HL-60 (cell line): ENCODE measurements around the gene DMRT2.

Experiments
- DNase-seq, 2 experiments: peaks; one replicate each; pipeline ENCODE4 v3.0.0-alpha.2; 2010 to 2020; ENCODE audit warnings: low read depth in 1 of 2, low spot score in 1 of 2
- H3K27ac ChIP-seq: fragments of 250-450 bp; sonication (Bioruptor Pico); replicated peaks from 2 replicates; pipeline ENCODE4 v1.5.1; 2020; ENCODE audit warnings: mild to moderate bottlenecking, moderate library complexity
- H3K27me3 ChIP-seq: fragments of 250-450 bp; sonication (Bioruptor Pico); 2 replicates; pipeline ENCODE4 v1.5.1; 2021; ENCODE audit warnings: mild to moderate bottlenecking, moderate library complexity; ENCODE audit not compliant: insufficient read depth, poor library complexity, severe bottlenecking
- H3K4me3 ChIP-seq: replicated peaks from 2 replicates; pipeline ENCODE4 v1.5.1; 2011; ENCODE audit warnings: mild to moderate bottlenecking, control low read depth, low read length; ENCODE audit not compliant: insufficient read depth
- GABPA ChIP-seq: IDR thresholded peaks from 2 replicates; pipeline ENCODE4 v1.6.1; 2012; ENCODE audit warnings: low read depth
- POLR2AphosphoS5 ChIP-seq: IDR thresholded peaks from 2 replicates; pipeline ENCODE4 v1.6.1; 2012; ENCODE audit warnings: low read depth
- SPI1 ChIP-seq: IDR thresholded peaks from 2 replicates; pipeline ENCODE4 v1.6.1; 2012; ENCODE audit warnings: low read depth, mild to moderate bottlenecking, borderline replicate concordance
- TF ChIP-seq, protein P1 (sequence below): IDR thresholded peaks from 2 replicates; pipeline ENCODE4 v1.6.1; 2012; ENCODE audit warnings: low read depth; ENCODE audit not compliant: insufficient replicate concordance
- TF ChIP-seq, protein P2 (sequence below): IDR thresholded peaks from one replicate; pipeline ENCODE4 v1.5.1; 2011; ENCODE audit warnings: low read length, control low read depth, inconsistent platforms; ENCODE audit not compliant: insufficient read depth

Gene DMRT2

DNA sequence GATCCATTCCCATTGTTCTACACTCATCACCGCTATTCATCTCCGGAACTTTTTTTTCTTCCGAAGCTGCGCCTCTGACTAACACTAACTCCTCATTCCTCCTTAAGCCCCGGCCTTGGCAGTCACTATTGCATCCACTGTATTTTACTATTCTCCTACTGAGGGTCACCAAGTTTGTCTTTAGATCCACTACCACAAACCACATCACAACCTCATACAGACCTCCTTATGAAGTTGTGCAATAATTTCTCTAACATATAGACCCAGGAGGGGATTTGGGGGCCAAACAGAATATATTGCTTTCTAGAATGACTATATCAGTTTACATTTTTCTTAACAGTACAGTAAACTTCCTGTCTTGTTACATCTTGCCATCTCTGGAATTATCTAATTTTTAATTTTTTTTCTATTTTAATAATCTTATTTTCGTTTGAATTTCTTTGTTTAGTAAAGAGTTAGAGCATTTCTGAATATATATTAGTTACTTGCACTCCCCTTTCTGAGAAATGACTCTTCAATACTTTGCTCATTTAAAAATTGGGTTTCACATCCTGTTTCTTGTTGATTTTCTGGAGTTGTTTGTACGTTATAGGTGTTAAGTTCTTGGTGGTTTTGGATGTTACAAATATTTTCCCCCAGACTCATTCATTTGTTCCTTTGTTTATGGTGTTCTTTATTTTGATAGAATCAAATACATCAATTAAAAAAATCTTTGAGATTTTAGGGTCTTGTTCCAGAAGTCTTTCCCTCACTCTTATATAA lies 37.1 kb downstream of the DMRT2 start:
- H3K4me3 ChIP-seq: no peak overlapping the region
- no peak for DNase-seq
- TF ChIP-seq GABPA (no peak), POLR2AphosphoS5 (no peak), SPI1 (no peak)
- TF ChIP-seq, protein P1, sequence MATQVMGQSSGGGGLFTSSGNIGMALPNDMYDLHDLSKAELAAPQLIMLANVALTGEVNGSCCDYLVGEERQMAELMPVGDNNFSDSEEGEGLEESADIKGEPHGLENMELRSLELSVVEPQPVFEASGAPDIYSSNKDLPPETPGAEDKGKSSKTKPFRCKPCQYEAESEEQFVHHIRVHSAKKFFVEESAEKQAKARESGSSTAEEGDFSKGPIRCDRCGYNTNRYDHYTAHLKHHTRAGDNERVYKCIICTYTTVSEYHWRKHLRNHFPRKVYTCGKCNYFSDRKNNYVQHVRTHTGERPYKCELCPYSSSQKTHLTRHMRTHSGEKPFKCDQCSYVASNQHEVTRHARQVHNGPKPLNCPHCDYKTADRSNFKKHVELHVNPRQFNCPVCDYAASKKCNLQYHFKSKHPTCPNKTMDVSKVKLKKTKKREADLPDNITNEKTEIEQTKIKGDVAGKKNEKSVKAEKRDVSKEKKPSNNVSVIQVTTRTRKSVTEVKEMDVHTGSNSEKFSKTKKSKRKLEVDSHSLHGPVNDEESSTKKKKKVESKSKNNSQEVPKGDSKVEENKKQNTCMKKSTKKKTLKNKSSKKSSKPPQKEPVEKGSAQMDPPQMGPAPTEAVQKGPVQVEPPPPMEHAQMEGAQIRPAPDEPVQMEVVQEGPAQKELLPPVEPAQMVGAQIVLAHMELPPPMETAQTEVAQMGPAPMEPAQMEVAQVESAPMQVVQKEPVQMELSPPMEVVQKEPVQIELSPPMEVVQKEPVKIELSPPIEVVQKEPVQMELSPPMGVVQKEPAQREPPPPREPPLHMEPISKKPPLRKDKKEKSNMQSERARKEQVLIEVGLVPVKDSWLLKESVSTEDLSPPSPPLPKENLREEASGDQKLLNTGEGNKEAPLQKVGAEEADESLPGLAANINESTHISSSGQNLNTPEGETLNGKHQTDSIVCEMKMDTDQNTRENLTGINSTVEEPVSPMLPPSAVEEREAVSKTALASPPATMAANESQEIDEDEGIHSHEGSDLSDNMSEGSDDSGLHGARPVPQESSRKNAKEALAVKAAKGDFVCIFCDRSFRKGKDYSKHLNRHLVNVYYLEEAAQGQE: no peak
- TF ChIP-seq, protein P2, sequence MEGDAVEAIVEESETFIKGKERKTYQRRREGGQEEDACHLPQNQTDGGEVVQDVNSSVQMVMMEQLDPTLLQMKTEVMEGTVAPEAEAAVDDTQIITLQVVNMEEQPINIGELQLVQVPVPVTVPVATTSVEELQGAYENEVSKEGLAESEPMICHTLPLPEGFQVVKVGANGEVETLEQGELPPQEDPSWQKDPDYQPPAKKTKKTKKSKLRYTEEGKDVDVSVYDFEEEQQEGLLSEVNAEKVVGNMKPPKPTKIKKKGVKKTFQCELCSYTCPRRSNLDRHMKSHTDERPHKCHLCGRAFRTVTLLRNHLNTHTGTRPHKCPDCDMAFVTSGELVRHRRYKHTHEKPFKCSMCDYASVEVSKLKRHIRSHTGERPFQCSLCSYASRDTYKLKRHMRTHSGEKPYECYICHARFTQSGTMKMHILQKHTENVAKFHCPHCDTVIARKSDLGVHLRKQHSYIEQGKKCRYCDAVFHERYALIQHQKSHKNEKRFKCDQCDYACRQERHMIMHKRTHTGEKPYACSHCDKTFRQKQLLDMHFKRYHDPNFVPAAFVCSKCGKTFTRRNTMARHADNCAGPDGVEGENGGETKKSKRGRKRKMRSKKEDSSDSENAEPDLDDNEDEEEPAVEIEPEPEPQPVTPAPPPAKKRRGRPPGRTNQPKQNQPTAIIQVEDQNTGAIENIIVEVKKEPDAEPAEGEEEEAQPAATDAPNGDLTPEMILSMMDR: no peak
- H3K27ac ChIP-seq: no peak overlapping the region
- H3K27me3 ChIP-seq: no peaks in the 10 kb centered on the region

DNA sequence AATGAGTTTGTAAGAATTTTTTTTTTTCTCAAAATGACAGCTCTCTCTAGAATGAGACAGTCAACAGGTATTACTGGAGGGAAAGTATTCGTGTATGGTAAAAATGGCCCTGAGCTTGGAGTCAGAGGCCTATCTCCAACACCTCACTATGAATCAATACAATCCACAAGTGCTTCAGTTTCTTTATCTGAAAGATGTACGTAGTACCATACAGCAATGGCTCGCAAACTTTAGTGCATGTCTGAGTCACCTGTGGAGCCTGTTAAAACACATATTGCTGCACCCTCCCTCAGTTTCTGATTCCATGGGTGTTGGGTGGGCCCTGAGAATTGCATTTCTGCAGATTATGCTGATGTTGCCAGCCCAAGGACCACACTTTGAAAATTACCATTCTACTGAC lies 44.6 kb downstream of the DMRT2 start:
- TF ChIP-seq POLR2AphosphoS5 (no peak), SPI1 (no peak), GABPA (no peak)
- TF ChIP-seq, protein P1: no peak
- TF ChIP-seq, protein P2: no peak
- Histone ChIP-seq H3K27ac (no peak overlapping the region), H3K27me3 (peaks cover 3% of the 10 kb centered on the region), H3K4me3 (no peak overlapping the region)
- DNase-seq: no peak

DNA sequence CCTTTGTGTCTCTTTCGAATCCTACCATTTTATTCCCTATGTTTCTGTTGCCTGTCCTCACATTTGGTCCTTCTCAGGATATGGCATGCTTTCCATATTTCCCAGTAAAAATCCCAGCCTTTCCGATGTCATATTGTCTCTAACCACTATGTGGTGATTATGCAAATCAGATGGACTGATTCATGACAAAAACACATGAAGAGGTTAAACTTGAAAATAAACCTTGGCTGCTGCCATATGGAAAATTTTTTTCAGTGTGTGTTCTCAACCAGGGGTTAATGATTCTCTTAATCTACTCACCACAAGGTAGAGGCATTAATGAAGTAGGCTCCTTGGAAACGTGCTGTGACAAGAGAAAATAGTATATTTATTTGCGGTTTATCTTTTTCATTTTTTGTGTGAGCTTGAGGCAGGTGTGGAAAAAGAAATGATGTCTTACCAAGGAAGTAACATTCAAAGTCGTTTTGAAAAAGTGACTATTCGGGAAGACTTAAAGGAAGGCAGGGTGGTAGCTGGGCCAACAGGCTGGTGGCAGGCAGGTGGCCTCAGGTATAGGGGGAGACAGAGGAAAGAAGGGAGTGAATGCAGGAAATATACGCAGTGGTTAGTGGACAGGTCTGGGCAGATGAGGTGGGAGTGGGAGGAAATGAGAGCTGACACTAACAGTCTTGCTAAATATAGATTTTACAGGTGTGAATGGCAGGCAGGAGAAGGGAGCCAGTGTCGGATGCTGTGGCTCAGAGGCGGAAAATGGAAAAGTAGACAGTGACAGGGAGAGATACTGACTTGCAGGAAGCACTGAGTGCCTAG lies 46.2 kb downstream of the DMRT2 start:
- no peak for TF ChIP-seq GABPA
- H3K4me3 ChIP-seq: no peak overlapping the region
- no peak for DNase-seq
- H3K27me3 ChIP-seq: peaks cover 7% of the 10 kb centered on the region
- H3K27ac ChIP-seq: no peak overlapping the region

DNA sequence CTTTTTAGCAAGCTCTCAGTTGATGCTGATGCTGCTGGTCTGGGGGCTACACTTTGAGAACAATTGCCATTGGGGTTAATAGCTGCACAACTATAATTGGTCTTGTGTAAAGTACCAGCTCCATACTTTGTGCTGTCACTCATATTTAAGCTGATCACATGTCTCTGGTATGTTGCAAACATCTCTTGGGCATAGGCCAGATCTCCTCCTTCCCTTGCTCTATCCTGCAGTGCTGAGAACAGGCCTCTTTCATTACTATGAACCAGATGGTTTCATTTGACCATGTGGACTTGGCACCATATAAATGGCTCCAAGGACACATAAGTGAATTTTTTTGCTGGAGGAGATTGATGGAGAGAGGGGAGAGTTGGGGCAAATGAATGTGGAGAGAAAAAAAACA lies 48.4 kb downstream of the DMRT2 start:
- Histone ChIP-seq H3K27me3 (peaks cover 11% of the 10 kb centered on the region), H3K27ac (no peak overlapping the region), H3K4me3 (no peak overlapping the region)
- DNase-seq: no peak
- TF ChIP-seq, protein P2: no peak
- TF ChIP-seq, protein P1: no peak
